Ascending aorta (tissue), 2 donors: ENCODE results near the gene RBM38. TPM values are rescaled to one million over a fixed set of nuclear protein-coding genes. Genes with fewer than 3 reads are reported as not detected.

Experiments
- DNase-seq, 2 donors: peaks; one replicate each; pipeline ENCODE4 v3.0.0-alpha.2; 2019; ENCODE audit warnings: low spot score in 2 of 2
- H3K27ac ChIP-seq, 2 donors: fragments of 200-600 bp; sonication (generic); one replicate each; pipeline ENCODE4 v1.5.1; 2016 to 2017; ENCODE audit warnings: mild to moderate bottlenecking in 1 of 2
- H3K27me3 ChIP-seq: fragments of 200-600 bp; sonication (generic); one replicate; pipeline ENCODE4 v1.5.1; 2017
- H3K36me3 ChIP-seq, 2 donors: fragments of 200-600 bp; sonication (generic); one replicate each; pipeline ENCODE4 v1.5.1; 2016
- H3K4me1 ChIP-seq, 2 donors: fragments of 200-600 bp; sonication (generic); one replicate each; pipeline ENCODE4 v1.5.1; 2016 to 2017; ENCODE audit warnings: mild to moderate bottlenecking in 1 of 2
- H3K4me3 ChIP-seq, 2 donors: fragments of 200-600 bp; sonication (generic); one replicate each; pipeline ENCODE4 v1.5.1; 2016 to 2017; ENCODE audit warnings: mild to moderate bottlenecking in 1 of 2
- H3K9me3 ChIP-seq, 2 donors: fragments of 200-600 bp; sonication (generic); one replicate each; pipeline ENCODE4 v1.5.1; 2016
- CTCF ChIP-seq, 3 experiments: fragments of 200-600 bp in 2 of 3; fragments of 450-650 bp in 1 of 3; sonication (generic) in 2 of 3; IDR thresholded peaks; one replicate each; pipeline ENCODE4 v1.5.1; 2016 to 2019; ENCODE audit warnings: antibody characterized with exemption in 3 of 3, mild to moderate bottlenecking in 1 of 3, moderate library complexity in 1 of 3
- intact Hi-C: fragments of 100-400 bp; cut with DNase I; formaldehyde crosslinking; loops from one replicate; pipeline ENCODE4 v1.15.1; 2023
- total RNA-seq: library from RNA; depleted of rRNA; stranded (reverse); fragments of >200 nt; gene quantifications from one replicate; pipeline ENCODE4 v1.1.0, GENCODE V29; 2016

RBM38 gene
- total RNA-seq, 1 donor from 2014 or later = 24.6 TPM

DNA sequence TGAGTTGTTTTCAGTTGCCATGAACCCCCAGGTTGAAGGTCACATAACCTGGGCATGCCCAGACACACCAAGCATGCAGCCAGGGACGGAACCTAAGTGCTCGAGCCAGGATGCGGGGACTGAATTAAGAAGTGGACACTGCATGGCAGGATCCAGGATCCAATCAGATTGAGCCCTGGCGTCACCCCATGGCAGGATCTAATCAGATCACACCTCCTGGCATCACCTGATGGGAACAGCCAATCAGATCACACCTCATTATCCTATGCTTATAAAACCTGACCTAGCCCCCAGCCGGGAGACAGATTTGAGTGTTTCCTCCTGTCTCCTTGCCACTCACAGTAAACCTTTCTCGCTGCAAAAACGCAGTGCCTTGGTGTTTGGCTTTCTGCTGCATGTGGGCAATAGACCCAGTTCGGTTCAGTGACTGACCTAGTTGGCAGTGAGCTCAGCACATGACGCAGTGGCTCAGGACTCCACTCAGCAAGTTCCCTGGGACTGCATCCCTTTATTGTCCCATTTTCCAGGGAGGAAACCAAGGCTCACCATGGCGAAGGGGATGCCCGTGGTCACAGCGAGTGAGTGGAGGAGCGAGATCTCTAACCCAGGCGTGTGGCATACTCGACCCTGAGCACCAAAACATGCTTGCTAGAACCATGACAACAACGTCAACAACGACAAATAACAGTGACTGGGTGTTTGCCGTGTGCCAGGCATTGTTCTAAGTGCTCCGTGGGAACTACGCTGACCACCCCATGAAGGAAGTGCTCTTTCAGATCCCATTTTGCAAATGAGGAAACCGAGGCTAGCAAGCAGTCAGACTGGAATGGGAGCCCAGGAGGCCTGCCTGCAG lies 66.3 kb downstream of the RBM38 start:
- H3K27ac ChIP-seq = peak overlapping the region in 1 of 2 donors; percentile 57
- no peaks in the 10 kb centered on the region for H3K27me3 ChIP-seq
- H3K36me3 ChIP-seq = no peaks in the 10 kb centered on the region
- TF ChIP-seq CTCF (IDR thresholded peaks at IDR 0.05) = no peak
- intact Hi-C loops = loop anchor here (2.0 kb wide), 1 partner anchor 67 kb away; the partner anchor contains the start of gene RBM38
- H3K4me3 ChIP-seq = no peak overlapping the region
- H3K9me3 ChIP-seq = no peaks in the 10 kb centered on the region
- peak in 1 of 2 donors; percentile 78 for DNase-seq
- peaks cover 7 to 17% of the 10 kb centered on the region in 2 donors for H3K4me1 ChIP-seq

- Histone ChIP-seq H3K4me1 (peaks cover 7 to 17% of the 10 kb centered on the region in 2 donors), H3K27me3 (no peaks in the 10 kb centered on the region), H3K36me3 (no peaks in the 10 kb centered on the region), H3K9me3 (no peaks in the 10 kb centered on the region), H3K27ac (peak overlapping the region; percentile 39 to 57), H3K4me3 (no peak overlapping the region)
- DNase-seq = peak in 1 of 2 donors; percentile 85
- intact Hi-C loops = loop anchor here (2.0 kb wide), 1 partner anchor 68 kb away; the partner anchor contains the start of gene RBM38
- TF ChIP-seq CTCF (IDR thresholded peaks at IDR 0.05) = no peak
Observed at GRCh38 chr20:57458400-57459160, 67.4 kb downstream of the RBM38 start.

Other genes starting within 250 kb of the RBM38 start
- gene BMP7, start 124.8 kb upstream of the RBM38 start, total RNA-seq = not detected
- gene SPO11, start 61.6 kb upstream of the RBM38 start, total RNA-seq = not detected
- 9.5 TPM for gene RAE1, start 40.1 kb upstream of the RBM38 start, total RNA-seq
- gene CTCFL, start 133.7 kb downstream of the RBM38 start, total RNA-seq = not detected
- 7.7 TPM for gene PCK1, start 169.7 kb downstream of the RBM38 start, total RNA-seq
- not detected for gene ZBP1, start 229.0 kb downstream of the RBM38 start, total RNA-seq